SK-N-SH treated with all-trans-retinoic acid at 6 μM for 48 hours (cell line): ENCODE data around the gene SNRNP25.

ENCODE experiments used
- CSDC2 ChIP-seq: fragments of 250-450 bp; sonication (Bioruptor Pico); IDR thresholded peaks from 2 replicates; pipeline ENCODE4 v1.5.0; 2020; ENCODE audit warnings: mild to moderate bottlenecking, moderate library complexity
- ESRRG ChIP-seq: fragments of 250-450 bp; sonication (Bioruptor Pico); IDR thresholded peaks from 2 replicates; pipeline ENCODE4 v1.6.1; 2021; ENCODE audit warnings: mild to moderate bottlenecking
- PATZ1 ChIP-seq: fragments of 250-450 bp; sonication (Bioruptor Pico); IDR thresholded peaks from 2 replicates; pipeline ENCODE4 v1.8.0; 2020; ENCODE audit warnings: mild to moderate bottlenecking, moderate library complexity, borderline replicate concordance
- PPARA ChIP-seq: fragments of 250-450 bp; sonication (Bioruptor Pico); IDR thresholded peaks from 2 replicates; pipeline ENCODE4 v1.5.0; 2020; ENCODE audit warnings: mild to moderate bottlenecking, borderline replicate concordance
- ZFP3 ChIP-seq: fragments of 250-450 bp; sonication (Bioruptor Pico); IDR thresholded peaks from 2 replicates; pipeline ENCODE4 v1.5.0; 2020; ENCODE audit warnings: mild to moderate bottlenecking, moderate library complexity
- TF ChIP-seq, protein P1 (sequence below): fragments of 250-450 bp; sonication (Bioruptor Pico); IDR thresholded peaks from 2 replicates; pipeline ENCODE4 v1.5.0; 2020; ENCODE audit warnings: mild to moderate bottlenecking, moderate library complexity
- TF ChIP-seq, protein P2 (sequence below): fragments of 250-450 bp; sonication (Bioruptor Pico); IDR thresholded peaks from 2 replicates; pipeline ENCODE4 v1.8.0; 2021; ENCODE audit warnings: low read depth, mild to moderate bottlenecking, moderate library complexity, borderline replicate concordance

DNA sequence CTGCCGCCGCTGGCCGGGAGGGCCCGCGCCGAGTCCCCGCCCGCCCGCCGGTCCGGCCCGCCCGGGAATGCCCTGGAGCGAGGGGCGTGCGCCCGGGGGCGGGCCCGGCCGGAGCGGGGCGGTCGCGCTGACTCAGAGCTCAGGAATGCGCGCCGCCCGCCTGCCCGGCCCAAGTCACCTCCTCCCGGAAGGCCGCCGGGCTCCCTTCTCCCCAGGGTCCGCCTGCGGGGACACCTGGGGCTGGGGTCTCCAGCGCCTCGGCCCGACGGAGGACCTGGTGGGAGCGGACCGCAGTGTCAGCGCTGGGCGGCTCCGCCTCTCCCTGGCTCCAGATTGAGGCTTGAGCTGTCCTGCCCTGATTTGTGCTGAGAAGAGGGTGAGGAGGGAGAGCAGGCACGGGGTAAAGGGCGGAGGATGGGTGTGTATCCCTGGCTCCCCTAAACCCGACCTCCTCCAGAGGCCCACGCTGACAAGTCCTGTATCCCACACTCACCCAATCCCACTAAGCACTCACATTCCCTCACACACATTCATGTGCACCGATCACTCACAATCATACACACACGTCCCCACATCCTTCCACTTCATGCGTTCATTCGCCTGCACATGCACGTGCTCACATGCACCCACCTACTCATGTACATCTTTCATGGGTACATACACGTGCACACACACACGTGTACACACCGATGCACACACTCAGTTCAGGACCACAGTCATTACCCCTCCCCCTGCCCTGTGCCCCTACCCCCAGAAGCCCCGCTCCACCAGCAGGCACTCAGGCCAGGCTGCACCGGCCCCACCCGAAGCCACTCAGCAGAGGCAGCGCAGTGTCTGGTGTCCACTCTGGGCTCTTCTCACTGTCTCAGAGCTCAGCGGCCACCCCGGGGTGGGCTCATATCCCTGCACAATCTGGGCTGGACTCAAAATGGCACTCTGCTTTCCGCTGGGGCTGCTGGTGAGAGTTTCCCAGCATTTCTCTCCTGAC lies 19.2 kb downstream of the SNRNP25 start, which contains the start of gene RHBDF1:
- TF ChIP-seq PATZ1 (CRISPR knock-in tag) (no peak), CSDC2 (CRISPR knock-in tag) (no peak), ZFP3 (CRISPR knock-in tag) (peak; percentile 92), ESRRG (CRISPR knock-in tag) (no peak), PPARA (CRISPR knock-in tag) (no peak)
- TF ChIP-seq, protein P1, sequence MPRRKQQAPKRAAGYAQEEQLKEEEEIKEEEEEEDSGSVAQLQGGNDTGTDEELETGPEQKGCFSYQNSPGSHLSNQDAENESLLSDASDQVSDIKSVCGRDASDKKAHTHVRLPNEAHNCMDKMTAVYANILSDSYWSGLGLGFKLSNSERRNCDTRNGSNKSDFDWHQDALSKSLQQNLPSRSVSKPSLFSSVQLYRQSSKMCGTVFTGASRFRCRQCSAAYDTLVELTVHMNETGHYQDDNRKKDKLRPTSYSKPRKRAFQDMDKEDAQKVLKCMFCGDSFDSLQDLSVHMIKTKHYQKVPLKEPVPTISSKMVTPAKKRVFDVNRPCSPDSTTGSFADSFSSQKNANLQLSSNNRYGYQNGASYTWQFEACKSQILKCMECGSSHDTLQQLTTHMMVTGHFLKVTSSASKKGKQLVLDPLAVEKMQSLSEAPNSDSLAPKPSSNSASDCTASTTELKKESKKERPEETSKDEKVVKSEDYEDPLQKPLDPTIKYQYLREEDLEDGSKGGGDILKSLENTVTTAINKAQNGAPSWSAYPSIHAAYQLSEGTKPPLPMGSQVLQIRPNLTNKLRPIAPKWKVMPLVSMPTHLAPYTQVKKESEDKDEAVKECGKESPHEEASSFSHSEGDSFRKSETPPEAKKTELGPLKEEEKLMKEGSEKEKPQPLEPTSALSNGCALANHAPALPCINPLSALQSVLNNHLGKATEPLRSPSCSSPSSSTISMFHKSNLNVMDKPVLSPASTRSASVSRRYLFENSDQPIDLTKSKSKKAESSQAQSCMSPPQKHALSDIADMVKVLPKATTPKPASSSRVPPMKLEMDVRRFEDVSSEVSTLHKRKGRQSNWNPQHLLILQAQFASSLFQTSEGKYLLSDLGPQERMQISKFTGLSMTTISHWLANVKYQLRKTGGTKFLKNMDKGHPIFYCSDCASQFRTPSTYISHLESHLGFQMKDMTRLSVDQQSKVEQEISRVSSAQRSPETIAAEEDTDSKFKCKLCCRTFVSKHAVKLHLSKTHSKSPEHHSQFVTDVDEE (CRISPR knock-in tag): 0 out of 2 replicates have a peak, but pooled peaks have one; percentile 28
- TF ChIP-seq, protein P2, sequence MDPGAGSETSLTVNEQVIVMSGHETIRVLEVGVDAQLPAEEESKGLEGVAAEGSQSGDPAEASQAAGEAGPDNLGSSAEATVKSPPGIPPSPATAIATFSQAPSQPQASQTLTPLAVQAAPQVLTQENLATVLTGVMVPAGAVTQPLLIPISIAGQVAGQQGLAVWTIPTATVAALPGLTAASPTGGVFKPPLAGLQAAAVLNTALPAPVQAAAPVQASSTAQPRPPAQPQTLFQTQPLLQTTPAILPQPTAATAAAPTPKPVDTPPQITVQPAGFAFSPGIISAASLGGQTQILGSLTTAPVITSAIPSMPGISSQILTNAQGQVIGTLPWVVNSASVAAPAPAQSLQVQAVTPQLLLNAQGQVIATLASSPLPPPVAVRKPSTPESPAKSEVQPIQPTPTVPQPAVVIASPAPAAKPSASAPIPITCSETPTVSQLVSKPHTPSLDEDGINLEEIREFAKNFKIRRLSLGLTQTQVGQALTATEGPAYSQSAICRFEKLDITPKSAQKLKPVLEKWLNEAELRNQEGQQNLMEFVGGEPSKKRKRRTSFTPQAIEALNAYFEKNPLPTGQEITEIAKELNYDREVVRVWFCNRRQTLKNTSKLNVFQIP (CRISPR knock-in tag): no peak
